H1 (cell line): Measurements from ENCODE around the gene CDKN2A. TPM values are rescaled to one million over a fixed set of nuclear protein-coding genes. Genes with fewer than 3 reads are reported as not detected.

ENCODE experiments used
- CTCF ChIA-PET: fragments of 300-600 bp; sonication (Branson Sonifier 250); formaldehyde crosslinking; loops from one replicate; lab custom pipeline; 2021; ENCODE audit not compliant: partially characterized antibody; lab: Charles Lee
- POLR2A ChIA-PET: fragments of 300-600 bp; sonication (Branson Sonifier 250); formaldehyde crosslinking; loops from one replicate; lab custom pipeline; 2021; ENCODE audit warnings: inconsistent platforms; ENCODE audit not compliant: partially characterized antibody; lab: Charles Lee
- DNase-seq, 2 experiments: peaks; one replicate each; pipeline versions ENCODE4 v3.0.0 to v3.0.0-alpha.2; 2010 to 2022; ENCODE audit warnings: low spot score in 2 of 2, low read depth in 1 of 2, mixed read lengths in 1 of 2
- FAIRE-seq: peaks from 2 replicates; lab custom pipeline; 2011; peaks lifted over from hg19 to GRCh38; lab: Jason Lieb, UNC
- H2AFZ ChIP-seq: 2 replicates; pipeline ENCODE4 v1.8.1; 2012; ENCODE audit warnings: low read length, inconsistent platforms
- H2AK5ac ChIP-seq: 2 replicates; pipeline ENCODE4 v1.6.1; 2013; ENCODE audit warnings: low read depth, low read length
- H2BK120ac ChIP-seq: replicated peaks from 2 replicates; pipeline ENCODE3; 2013; ENCODE audit warnings: low read depth, low read length, inconsistent platforms
- H2BK12ac ChIP-seq: 2 replicates; pipeline ENCODE4 v1.6.1; 2013; ENCODE audit warnings: low read depth, low read length
- H2BK15ac ChIP-seq: 2 replicates; pipeline ENCODE4 v1.6.1; 2013; ENCODE audit warnings: low read length
- H2BK20ac ChIP-seq: 2 replicates; pipeline ENCODE4 v1.6.1; 2013; ENCODE audit warnings: low read length
- H2BK5ac ChIP-seq: 2 replicates; pipeline ENCODE4 v1.6.1; 2013; ENCODE audit warnings: low read depth, low read length
- H3K14ac ChIP-seq: 2 replicates; pipeline ENCODE4 v1.6.1; 2013; ENCODE audit warnings: inconsistent platforms; ENCODE audit not compliant: insufficient read length
- H3K18ac ChIP-seq: 2 replicates; pipeline ENCODE4 v1.6.1; 2013; ENCODE audit warnings: low read length; ENCODE audit errors: extremely low read depth
- H3K23ac ChIP-seq: 2 replicates; pipeline ENCODE4 v1.6.1; 2013; ENCODE audit warnings: inconsistent platforms; ENCODE audit not compliant: insufficient read length
- H3K23me2 ChIP-seq: 2 replicates; pipeline ENCODE4 v1.6.1; 2013; ENCODE audit warnings: low read depth, low read length
- H3K27ac ChIP-seq: 2 replicates; pipeline ENCODE4 v1.6.1; 2011; ENCODE audit warnings: low read depth, low read length, inconsistent platforms
- H3K27me3 ChIP-seq, 4 experiments: replicated peaks in 1 of 4; 1 replicate in 1 of 4; 2 replicates in 3 of 4; pipeline versions ENCODE4 v1.6.1 to v1.8.1; 2011 to 2013; ENCODE audit warnings: low read length in 3 of 4, mild to moderate bottlenecking in 3 of 4, inconsistent platforms in 2 of 4, mixed read lengths in 2 of 4, moderate library complexity in 1 of 4; ENCODE audit not compliant: control insufficient read depth in 3 of 4, insufficient read depth in 3 of 4; ENCODE audit errors: extremely low read depth in 1 of 4
- H3K36me3 ChIP-seq, 4 experiments: 2 replicates each; pipeline versions ENCODE4 v1.6.1 to v1.8.1; 2011 to 2013; ENCODE audit warnings: mild to moderate bottlenecking in 4 of 4, low read length in 3 of 4, moderate library complexity in 2 of 4, control low read depth in 1 of 4, inconsistent platforms in 1 of 4; ENCODE audit not compliant: insufficient read depth in 4 of 4, control insufficient read depth in 2 of 4
- H3K4ac ChIP-seq: replicated peaks from 2 replicates; pipeline ENCODE3; 2013; ENCODE audit warnings: low read length, low read depth, mixed read lengths, inconsistent platforms; ENCODE audit not compliant: insufficient read length
- H3K4me1 ChIP-seq, 4 experiments: replicated peaks in 1 of 4; 1 replicate in 1 of 4; 2 replicates in 3 of 4; pipeline versions ENCODE4 v1.6.1 to v1.8.1; 2011 to 2013; ENCODE audit warnings: low read length in 3 of 4, inconsistent platforms in 2 of 4, mixed read lengths in 1 of 4; ENCODE audit not compliant: insufficient read depth in 4 of 4, control insufficient read depth in 3 of 4
- H3K4me2 ChIP-seq, 2 experiments: 2 replicates each; pipeline versions ENCODE4 v1.6.1 to v1.8.1; 2011 to 2013; ENCODE audit warnings: low read depth in 2 of 2, low read length in 2 of 2, control low read depth in 1 of 2, inconsistent platforms in 1 of 2, mild to moderate bottlenecking in 1 of 2; ENCODE audit not compliant: insufficient read depth in 1 of 2
- H3K4me3 ChIP-seq, 4 experiments: fragments of 200-600, 300-600 bp in 1 of 4; sonication (generic), shearing (Covaris generic), sonication (Bioruptor Twin) in 1 of 4; 2 replicates each; pipeline versions ENCODE4 v1.5.1 to v1.8.1; 2011 to 2016; ENCODE audit warnings: low read length in 4 of 4, low read depth in 3 of 4, control low read depth in 2 of 4, inconsistent platforms in 2 of 4, mild to moderate bottlenecking in 2 of 4, mixed read lengths in 1 of 4, moderate library complexity in 1 of 4; ENCODE audit not compliant: insufficient read depth in 2 of 4; ENCODE audit errors: extremely low read depth in 1 of 4
- H3K56ac ChIP-seq: replicated peaks from 2 replicates; pipeline ENCODE3; 2013; ENCODE audit warnings: low read depth, mild to moderate bottlenecking, mixed read lengths, low read length, inconsistent platforms; ENCODE audit not compliant: insufficient read length
- H3K79me1 ChIP-seq: 2 replicates; pipeline ENCODE4 v1.6.1; 2013; ENCODE audit warnings: low read depth, low read length, control low read depth
- H3K79me2 ChIP-seq, 2 experiments: 2 replicates each; pipeline versions ENCODE4 v1.6.1 to v1.8.1; 2012 to 2013; ENCODE audit warnings: low read length in 2 of 2, mild to moderate bottlenecking in 2 of 2, inconsistent platforms in 1 of 2; ENCODE audit not compliant: insufficient read depth in 2 of 2, control insufficient read depth in 1 of 2
- H3K9ac ChIP-seq, 4 experiments: replicated peaks in 1 of 4; 1 replicate in 1 of 4; 2 replicates in 3 of 4; pipeline versions ENCODE4 v1.6.1 to v1.8.1; 2011 to 2013; ENCODE audit warnings: low read depth in 3 of 4, low read length in 3 of 4, control low read depth in 2 of 4, mild to moderate bottlenecking in 2 of 4, moderate library complexity in 2 of 4, inconsistent platforms in 1 of 4; ENCODE audit errors: extremely low read depth in 1 of 4
- H3K9me3 ChIP-seq, 2 experiments: 2 replicates each; pipeline versions ENCODE4 v1.6.1 to v1.8.1; 2012 to 2013; ENCODE audit warnings: mild to moderate bottlenecking in 2 of 2, moderate library complexity in 2 of 2, control low read depth in 1 of 2, inconsistent platforms in 1 of 2, low read depth in 1 of 2, low read length in 1 of 2, mixed read lengths in 1 of 2; ENCODE audit not compliant: insufficient read depth in 2 of 2
- H4K20me1 ChIP-seq, 2 experiments: replicated peaks in 1 of 2; 2 replicates each; pipeline versions ENCODE3 to v1.8.1; 2011 to 2013; ENCODE audit warnings: inconsistent platforms in 2 of 2, low read length in 2 of 2, mild to moderate bottlenecking in 1 of 2; ENCODE audit not compliant: insufficient read depth in 2 of 2, control insufficient read depth in 1 of 2
- H4K5ac ChIP-seq: 2 replicates; pipeline ENCODE4 v1.6.1; 2013; ENCODE audit warnings: low read length, low read depth, mixed read lengths, inconsistent platforms; ENCODE audit not compliant: insufficient read length
- H4K8ac ChIP-seq: 2 replicates; pipeline ENCODE4 v1.8.0; 2013; ENCODE audit warnings: mild to moderate bottlenecking, moderate library complexity, low read length, inconsistent platforms; ENCODE audit not compliant: insufficient read depth; ENCODE audit errors: extremely low read depth
- H4K91ac ChIP-seq: replicated peaks from 2 replicates; pipeline ENCODE3; 2013; ENCODE audit warnings: low read length, mixed read lengths, inconsistent platforms; ENCODE audit not compliant: insufficient read length
- CBX8 ChIP-seq: fragments of 300-800, 300-1000 bp; sonication (generic); IDR thresholded peaks from 2 replicates; pipeline ENCODE4 v1.7.1; 2016; ENCODE audit warnings: low read depth, low read length, borderline replicate concordance
- CEBPB ChIP-seq: IDR thresholded peaks from 2 replicates; pipeline ENCODE4 v1.6.1; 2012; ENCODE audit warnings: low read depth, low read length
- EGR1 ChIP-seq: IDR thresholded peaks from 2 replicates; pipeline ENCODE4 v1.6.1; 2011; ENCODE audit warnings: low read depth, low read length, borderline replicate concordance
- EZH2 ChIP-seq: fragments of 200-600 bp; sonication (generic); IDR thresholded peaks from 2 replicates; pipeline ENCODE4 v1.7.1; 2012; ENCODE audit warnings: low read depth, mild to moderate bottlenecking, moderate library complexity, low read length, inconsistent platforms; ENCODE audit not compliant: severe bottlenecking
- RNF2 ChIP-seq: fragments of 200-900, 300-1000 bp; sonication (generic); IDR thresholded peaks from 2 replicates; pipeline ENCODE4 v1.7.1; 2016; ENCODE audit warnings: borderline replicate concordance, low read depth, mild to moderate bottlenecking, antibody characterized with exemption, low read length; ENCODE audit not compliant: poor library complexity, severe bottlenecking; ENCODE audit errors: missing control alignments
- SUZ12 ChIP-seq: fragments of 200-600 bp; sonication (generic); IDR thresholded peaks from 2 replicates; pipeline ENCODE4 v1.6.1; 2012; ENCODE audit warnings: mild to moderate bottlenecking, inconsistent platforms, low read length, moderate library complexity, mixed read lengths
- YY1 ChIP-seq: IDR thresholded peaks from 2 replicates; pipeline ENCODE4 v1.6.1; 2011; ENCODE audit warnings: low read depth, mild to moderate bottlenecking, low read length
- WGBS, 2 experiments: shearing (Covaris generic) in 1 of 2; methylation state at CpG; one replicate each; pipeline versions ENCODE4 v1.1.6 to v1.1.7; 2013 to 2015; ENCODE audit warnings: low lambda C conversion rate in 2 of 2, mixed read lengths in 2 of 2, inconsistent platforms in 1 of 2, low coverage in 1 of 2, missing lambda C conversion rate in 1 of 2; ENCODE audit not compliant: insufficient replicate concordance in 2 of 2, insufficient coverage in 1 of 2, insufficient read length in 1 of 2; ENCODE audit errors: extremely low coverage in 1 of 2, missing lambda C conversion rate in 1 of 2; 5-methylcytosine and 5-hydroxymethylcytosine counted together
- polyA plus RNA-seq, 7 experiments: library from polyadenylated mRNA; depleted of rRNA in 3 of 7; stranded (reverse) in 5 of 7; unstranded in 2 of 7; fragments of >200 nt in 5 of 7; fragments of 200-250 nt in 2 of 7; gene quantifications; 1 replicate in 5 of 7; 2 replicates in 1 of 7; 4 replicates in 1 of 7; pipeline versions ENCODE4 v1.2.1 to v1.2.3, GENCODE V29; 2011 to 2013; ENCODE audit warnings: missing spikeins in 2 of 7, mixed read lengths in 2 of 7
- total RNA-seq: library from RNA; stranded (reverse); fragmentation: NEBNext Ultra II Directional; extraction: Animal tissue kit (Norgen Biotek cat#: 25700); gene quantifications from 2 replicates; pipeline ENCODE4 v1.2.1, GENCODE V29; 2021

The CDKN2A gene
- total and polyA plus RNA-seq, 2 of the 8 experiments (the other 6 are each of a cell fraction or from before 2014, with no cell fraction given) = 0.51 to 0.73 TPM

- POLR2A ChIA-PET = interaction anchor here (0.6 to 1.7 kb wide), 4 partner anchors 8 to 175 kb away, joined by 3 to 5 read pairs (median 3); partner anchors contain the start of genes CDKN2A and CDKN2B-AS1
- H3K79me2 ChIP-seq = no peaks in the 10 kb centered on the region
- CTCF ChIA-PET = interaction anchor here (0.7 to 7.4 kb wide), 13 partner anchors 11 to 157 kb away, joined by 3 to 57 read pairs (median 5); partner anchors contain the start of gene CDKN2B
- no peaks in the 10 kb centered on the region for H3K79me1 ChIP-seq
- no peak overlapping the region for H3K23ac ChIP-seq
- 0 out of 2 replicates have a peak overlapping the region, but pooled peaks have one; percentile 29 for H2BK12ac ChIP-seq
- TF ChIP-seq CBX8 (peak; percentile 50; the same call in 1 of the 2 replicates), RNF2 (peak; percentile 91), EGR1 (no peak), SUZ12 (peak; percentile 100), CEBPB (no peak), YY1 (peak; percentile 62), EZH2 (peak; percentile 99)
- no peak overlapping the region for H3K9ac ChIP-seq
- H4K8ac ChIP-seq = peak overlapping the region; percentile 59; the same call in 1 of the 2 replicates
- FAIRE-seq (no peak), DNase-seq (peak in 1 of 2 experiments; percentile 59)
- H2BK15ac ChIP-seq = no peak overlapping the region
- peak overlapping the region in 1 of 4 experiments; percentile 25; a peak in 1 of 8 replicates for H3K4me3 ChIP-seq
- no peak overlapping the region for H4K5ac ChIP-seq
- no peak overlapping the region for H3K27ac ChIP-seq
- no peak overlapping the region for H2AFZ ChIP-seq
- no peak overlapping the region for H2BK20ac ChIP-seq
- H3K27me3 ChIP-seq = peaks cover 80 to 100% (median 93%) of the 10 kb centered on the region in 4 experiments
- 0 out of 4 replicates have a peak, but pooled peaks cover 0 to 3% of the 10 kb centered on the region in 2 experiments for H3K9me3 ChIP-seq
- no peak overlapping the region for H3K4ac ChIP-seq
- no peak overlapping the region for H3K18ac ChIP-seq
- no peak overlapping the region for H2BK120ac ChIP-seq
- peak overlapping the region; percentile 43 to 53 for H3K4me2 ChIP-seq
- H3K4me1 ChIP-seq = peaks cover 7 to 25% (median 14%) of the 10 kb centered on the region in 4 experiments
- no peak overlapping the region for H2AK5ac ChIP-seq
- 2% methylated on average over 39 of the region's 41 CpGs; no CpG with 5 or more reads in 1 of the 2 experiments for WGBS, 2 experiments
- H3K23me2 ChIP-seq = no peaks in the 10 kb centered on the region; the same call in 1 of the 2 replicates
- no peak overlapping the region for H3K14ac ChIP-seq
- no peak overlapping the region for H4K91ac ChIP-seq
- peaks cover 14 to 35% of the 10 kb centered on the region in 2 experiments for H4K20me1 ChIP-seq
- H2BK5ac ChIP-seq = no peak overlapping the region
- no peak overlapping the region for H3K56ac ChIP-seq
- H3K36me3 ChIP-seq = peaks cover 0 to 8% (median 0%) of the 10 kb centered on the region in 4 experiments; a peak in 2 of 8 replicates
Measured at GRCh38 chr9:21968331-21969010, 25.7 kb downstream of the CDKN2A start.
